CD4-positive, alpha-beta T cell treated with Interleukin-6 at 100 ng/mL for 8 hours (primary cell): Measurements from ENCODE around the gene CFAP61.
"Not testable (repeated sequence)": the region's sequence is repeated elsewhere in the genome, so short reads cannot be mapped to it uniquely, and the experiment has no call there.

Experiments
- DNase-seq: peaks from one replicate; pipeline ENCODE4 v3.0.0-alpha.2; 2020; ENCODE audit warnings: mixed read lengths, low spot score

CFAP61 gene

GRCh38 chr20:20210327-20210726, 158.0 kb downstream of the CFAP61 start:
- no peak for DNase-seq

GRCh38 chr20:20210943-20211273, 158.6 kb downstream of the CFAP61 start:
- DNase-seq = no peak

GRCh38 chr20:20211274-20211987, 159.1 kb downstream of the CFAP61 start:
- no peak for DNase-seq

GRCh38 chr20:20211988-20212518, 159.7 kb downstream of the CFAP61 start:
- DNase-seq = no peak

- DNase-seq = no peak
Observed at GRCh38 chr20:20212675-20213096, 160.4 kb downstream of the CFAP61 start.

GRCh38 chr20:20213526-20214121, 161.3 kb downstream of the CFAP61 start:
- DNase-seq = no peak

GRCh38 chr20:20214757-20215275, 162.5 kb downstream of the CFAP61 start:
- no peak for DNase-seq

GRCh38 chr20:20215976-20216727, 163.8 kb downstream of the CFAP61 start:
- no peak for DNase-seq

GRCh38 chr20:20216941-20217340, 164.6 kb downstream of the CFAP61 start:
- no peak for DNase-seq

- DNase-seq = no peak
Observed at GRCh38 chr20:20217621-20218020, 165.3 kb downstream of the CFAP61 start.

GRCh38 chr20:20218106-20218505, 165.8 kb downstream of the CFAP61 start:
- not testable (repeated sequence) for DNase-seq

- no peak for DNase-seq
Observed at GRCh38 chr20:20219016-20219415, 166.7 kb downstream of the CFAP61 start.

- no peak for DNase-seq
Observed at GRCh38 chr20:20220134-20220533, 167.8 kb downstream of the CFAP61 start.

- no peak for DNase-seq
Observed at GRCh38 chr20:20223981-20224380, 171.6 kb downstream of the CFAP61 start.

- DNase-seq = no peak
Observed at GRCh38 chr20:20224806-20225205, 172.5 kb downstream of the CFAP61 start.

- no peak for DNase-seq
Observed at GRCh38 chr20:20225325-20226043, 173.2 kb downstream of the CFAP61 start.

- DNase-seq = no peak
Observed at GRCh38 chr20:20226554-20226953, 174.2 kb downstream of the CFAP61 start.

- no peak for DNase-seq
Observed at GRCh38 chr20:20227013-20227571, 174.8 kb downstream of the CFAP61 start.

GRCh38 chr20:20228351-20228750, 176.0 kb downstream of the CFAP61 start:
- DNase-seq = no peak

- DNase-seq = no peak
Observed at GRCh38 chr20:20229595-20229994, 177.3 kb downstream of the CFAP61 start.

- DNase-seq = no peak
Observed at GRCh38 chr20:20230741-20231140, 178.4 kb downstream of the CFAP61 start.
